ENCODE measurements around the gene PKP4.

GRCh38 chr2:158579928-158580327 lies 123.2 kb downstream of the PKP4 start:
- TF ChIP-seq CTCF (conservative IDR thresholded peaks at IDR 0.05; ENCODE audit: low read depth in 2 of 2): no peak
- TF ChIP-seq ETS1 (IDR thresholded peaks at IDR 0.05): no peak
